Endothelial cell of umbilical vein (primary cell): ENCODE measurements around the gene ZNF497. TPM values are rescaled to one million over a fixed set of nuclear protein-coding genes. Genes with fewer than 3 reads are reported as not detected.

Source experiments
- BruUV-seq: library from RNA; stranded (reverse); fragments of 400-500 nt; replicated peaks from 2 replicates; lab custom pipeline; 2021; lab: Mats Ljungman, UMichigan
- CTCF ChIA-PET: fragments of 300-600, 350-600 bp; sonication (Branson Sonifier 250); formaldehyde crosslinking; loops from one replicate; lab custom pipeline; 2021; ENCODE audit warnings: antibody characterized with exemption, inconsistent platforms; lab: Charles Lee
- POLR2A ChIA-PET: fragments of 300-600, 350-600 bp; sonication (Branson Sonifier 250); formaldehyde crosslinking; loops from one replicate; lab custom pipeline; 2021; ENCODE audit warnings: antibody characterized with exemption, inconsistent platforms; lab: Charles Lee
- DNase-seq: peaks from one replicate; pipeline ENCODE4 v3.0.0-alpha.2; 2011; ENCODE audit warnings: low read depth, low spot score
- FAIRE-seq: peaks from 2 replicates; lab custom pipeline; 2011; peaks lifted over from hg19 to GRCh38; lab: Jason Lieb, UNC
- H2AFZ ChIP-seq: 2 replicates; pipeline ENCODE4 v1.6.0; 2012; ENCODE audit warnings: low read depth, low read length, control low read depth, inconsistent platforms
- H3K27ac ChIP-seq: 2 replicates; pipeline ENCODE4 v1.5.1; 2011; ENCODE audit warnings: low read depth, mild to moderate bottlenecking, control low read depth, low read length, moderate library complexity; ENCODE audit not compliant: insufficient read depth
- H3K27me3 ChIP-seq, 2 experiments: 2 replicates each; pipeline versions ENCODE4 v1.6.0 to v1.6.1; 2011; ENCODE audit warnings: low read length in 2 of 2, mixed read lengths in 1 of 2; ENCODE audit not compliant: control insufficient read depth in 2 of 2, insufficient read depth in 2 of 2
- H3K36me3 ChIP-seq, 2 experiments: 2 replicates in 1 of 2; 3 replicates in 1 of 2; pipeline ENCODE4 v1.5.1; 2011; ENCODE audit warnings: low read length in 2 of 2, mild to moderate bottlenecking in 1 of 2, moderate library complexity in 1 of 2; ENCODE audit not compliant: control insufficient read depth in 2 of 2, insufficient read depth in 2 of 2; ENCODE audit errors: extremely low read depth in 1 of 2
- H3K4me1 ChIP-seq: 3 replicates; pipeline ENCODE4 v1.5.1; 2011; ENCODE audit warnings: mild to moderate bottlenecking, low read length; ENCODE audit not compliant: control insufficient read depth, insufficient read depth; ENCODE audit errors: extremely low read depth
- H3K4me2 ChIP-seq: 2 replicates; pipeline ENCODE4 v1.6.1; 2011; ENCODE audit warnings: low read length, control low read depth, mixed read lengths; ENCODE audit not compliant: insufficient read depth
- H3K4me3 ChIP-seq, 3 experiments: fragments of 200-600 bp in 1 of 3; sonication (generic), shearing (Covaris generic) in 1 of 3; replicated peaks in 1 of 3; 2 replicates each; pipeline ENCODE4 v1.5.1; 2011 to 2016; ENCODE audit warnings: control low read depth in 3 of 3, low read length in 3 of 3, mild to moderate bottlenecking in 2 of 3, inconsistent platforms in 1 of 3, low read depth in 1 of 3, moderate library complexity in 1 of 3; ENCODE audit not compliant: insufficient read depth in 1 of 3
- H3K79me2 ChIP-seq: 2 replicates; pipeline ENCODE4 v1.6.0; 2012; ENCODE audit warnings: low read length, inconsistent platforms; ENCODE audit not compliant: control insufficient read depth, insufficient read depth
- H3K9ac ChIP-seq: replicated peaks from 2 replicates; pipeline ENCODE3; 2011; ENCODE audit warnings: low read length, control low read depth; ENCODE audit not compliant: insufficient read depth; ENCODE audit errors: extremely low read depth
- H3K9me1 ChIP-seq: replicated peaks from 3 replicates; pipeline ENCODE4 v1.6.0; 2011; ENCODE audit warnings: mild to moderate bottlenecking, low read length; ENCODE audit not compliant: control insufficient read depth, insufficient read depth; ENCODE audit errors: extremely low read depth
- H3K9me3 ChIP-seq: replicated peaks from 2 replicates; pipeline ENCODE4 v1.5.1; 2012; ENCODE audit warnings: low read length, inconsistent platforms; ENCODE audit not compliant: control insufficient read depth, insufficient read depth
- H4K20me1 ChIP-seq: replicated peaks from 2 replicates; pipeline ENCODE3; 2011; ENCODE audit warnings: mild to moderate bottlenecking, low read length; ENCODE audit not compliant: control insufficient read depth, insufficient read depth; ENCODE audit errors: extremely low read depth
- CTCF ChIP-seq, 2 donors: IDR thresholded peaks; 1 replicate in 1 of 2; 2 replicates in 1 of 2; pipeline ENCODE4 v1.5.1; 2011; ENCODE audit warnings: low read length in 2 of 2, mild to moderate bottlenecking in 2 of 2, moderate library complexity in 2 of 2, control low read depth in 1 of 2, inconsistent platforms in 1 of 2, low read depth in 1 of 2; ENCODE audit not compliant: insufficient read depth in 1 of 2; ENCODE audit errors: extremely low read depth in 1 of 2
- EZH2 ChIP-seq: IDR thresholded peaks from 2 replicates; pipeline ENCODE4 v1.6.1; 2012; ENCODE audit warnings: borderline replicate concordance, low read depth, mild to moderate bottlenecking, moderate library complexity, low read length, inconsistent platforms; ENCODE audit not compliant: severe bottlenecking
- FOS ChIP-seq: IDR thresholded peaks from 2 replicates; pipeline ENCODE4 v1.6.1; 2011; ENCODE audit warnings: mild to moderate bottlenecking, low read length, moderate library complexity, borderline replicate concordance; ENCODE audit not compliant: insufficient read depth
- JUN ChIP-seq: IDR thresholded peaks from 2 replicates; pipeline ENCODE4 v1.6.1; 2011; ENCODE audit warnings: borderline replicate concordance, low read depth; ENCODE audit not compliant: insufficient read length, insufficient read depth
- MAX ChIP-seq: IDR thresholded peaks from 2 replicates; pipeline ENCODE4 v1.6.1; 2011; ENCODE audit not compliant: insufficient read depth, insufficient read length
- MYC ChIP-seq: IDR thresholded peaks from one replicate; pipeline ENCODE4 v1.6.1; 2011; ENCODE audit warnings: mild to moderate bottlenecking, low read depth, low read length
- POLR2A ChIP-seq: IDR thresholded peaks from 2 replicates; pipeline ENCODE4 v1.6.1; 2012; ENCODE audit warnings: low read depth, mild to moderate bottlenecking, control low read depth, low read length
- dilution Hi-C: fragments of 300-500 bp; cut with MboI; formaldehyde crosslinking; loops from one replicate; pipeline ENCODE4 v1.15.0; 2019; ENCODE audit warnings: low sequenced_read_pairs; ENCODE audit not compliant: extremely low pct_ligation_motif_present
- intact Hi-C: fragments of 100-400 bp; cut with micrococcal nuclease; formaldehyde crosslinking; loops from one replicate; pipeline ENCODE4 v1.10.0; 2022
- polyA plus RNA-seq, 4 experiments: library from polyadenylated mRNA; depleted of rRNA in 3 of 4; stranded (reverse) in 3 of 4; unstranded in 1 of 4; fragments of >200 nt; gene quantifications; 2 replicates each; pipeline versions ENCODE4 v1.2.1 to v1.2.3, GENCODE V29; 2011 to 2012; ENCODE audit warnings: missing spikeins in 1 of 4
- total RNA-seq: library from RNA; stranded (reverse); gene quantifications from 2 replicates; pipeline ENCODE4 v1.2.3, GENCODE V29; 2021

ZNF497 gene
- total and polyA plus RNA-seq, 2 donors (not counting 3 experiments of a cell fraction or from before 2014, with no cell fraction given): 0.40 to 1.3 TPM

GRCh38 chr19:58315580-58315979 lies 47.0 kb downstream of the ZNF497 start:
- ChIA-PET CTCF (interaction anchor here (0.9 kb wide), 1 partner anchor 10 kb away, joined by 4 read pairs; no protein-coding TSS in a partner anchor), POLR2A (no interaction called here)
- no TSS peak for BruUV-seq

GRCh38 chr19:58311345-58311865 lies 51.1 kb downstream of the ZNF497 start:
- H3K9ac ChIP-seq: no peak overlapping the region
- H3K9me3 ChIP-seq: no peaks in the 10 kb centered on the region
- H3K36me3 ChIP-seq: peaks cover 0 to 22% of the 10 kb centered on the region in 2 experiments
- DNase-seq (no peak), FAIRE-seq (no peak)
- no peaks in the 10 kb centered on the region for H4K20me1 ChIP-seq
- ChIA-PET POLR2A (no interaction called here), CTCF (interaction anchor here (2.1 kb wide), 1 partner anchor 83 kb away, joined by 6 read pairs; the partner anchor contains the start of gene ZNF544)
- no peak overlapping the region for H3K4me2 ChIP-seq
- dilution Hi-C loops: no loop called here
- TF ChIP-seq CTCF (IDR thresholded peaks at IDR 0.05; ENCODE audit: extremely low read depth in 1 of 2, insufficient read depth in 1 of 2, low read depth in 1 of 2, low read length in 2 of 2): no peak
- TF ChIP-seq POLR2A: no peak
- no peak for TF ChIP-seq MAX
- TF ChIP-seq FOS: no peak
- H2AFZ ChIP-seq: no peak overlapping the region
- intact Hi-C loops: no loop called here
- H3K9me1 ChIP-seq: no peaks in the 10 kb centered on the region
- H3K4me1 ChIP-seq: no peaks in the 10 kb centered on the region
- no peaks in the 10 kb centered on the region for H3K27me3 ChIP-seq
- H3K4me3 ChIP-seq: no peak overlapping the region
- no TSS peak for BruUV-seq
- H3K79me2 ChIP-seq: peaks cover 5% of the 10 kb centered on the region
- no peak overlapping the region for H3K27ac ChIP-seq

More at GRCh38 chr19:58315580-58315979, 47.0 kb downstream of the ZNF497 start:
- H3K4me1 ChIP-seq: no peaks in the 10 kb centered on the region
- H3K79me2 ChIP-seq: no peaks in the 10 kb centered on the region
- H3K36me3 ChIP-seq: peaks cover 0 to 27% of the 10 kb centered on the region in 2 experiments
- no peak overlapping the region for H2AFZ ChIP-seq
- dilution Hi-C loops (no loop called here), intact Hi-C loops (no loop called here)
- no peaks in the 10 kb centered on the region for H4K20me1 ChIP-seq
- H3K9me1 ChIP-seq: no peaks in the 10 kb centered on the region
- H3K4me2 ChIP-seq: no peak overlapping the region
- H3K27ac ChIP-seq: no peak overlapping the region
- no peak overlapping the region for H3K4me3 ChIP-seq
- DNase-seq: no peak
- TF ChIP-seq POLR2A (no peak), EZH2 (no peak), MYC (no peak), FOS (no peak), JUN (no peak)
- FAIRE-seq: no peak
- H3K9me3 ChIP-seq: no peaks in the 10 kb centered on the region
- no peak overlapping the region for H3K9ac ChIP-seq
- no peaks in the 10 kb centered on the region for H3K27me3 ChIP-seq
